ENCODE measurements around the gene GABRB3.

DNA sequence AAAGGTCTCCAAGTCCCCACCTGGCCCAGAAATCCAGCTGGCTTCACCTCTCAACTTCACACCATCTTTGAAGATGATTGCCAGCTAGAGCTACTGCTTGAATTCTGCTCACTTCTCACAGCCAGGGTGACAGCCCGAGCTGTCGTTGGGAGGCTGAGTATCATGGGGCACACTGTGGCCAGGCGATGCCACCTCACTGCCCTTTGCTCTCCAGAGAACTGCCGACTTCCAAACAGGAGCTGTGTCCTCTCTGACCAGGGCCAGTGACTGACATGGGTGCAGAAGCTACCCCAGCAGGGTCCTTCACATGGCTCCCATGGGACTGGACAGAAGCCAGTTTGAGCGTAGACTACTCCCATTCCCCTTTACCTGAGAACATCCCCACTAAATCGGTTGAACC lies 254.0 kb downstream of the GABRB3 start:
- TF ChIP-seq, protein P1, sequence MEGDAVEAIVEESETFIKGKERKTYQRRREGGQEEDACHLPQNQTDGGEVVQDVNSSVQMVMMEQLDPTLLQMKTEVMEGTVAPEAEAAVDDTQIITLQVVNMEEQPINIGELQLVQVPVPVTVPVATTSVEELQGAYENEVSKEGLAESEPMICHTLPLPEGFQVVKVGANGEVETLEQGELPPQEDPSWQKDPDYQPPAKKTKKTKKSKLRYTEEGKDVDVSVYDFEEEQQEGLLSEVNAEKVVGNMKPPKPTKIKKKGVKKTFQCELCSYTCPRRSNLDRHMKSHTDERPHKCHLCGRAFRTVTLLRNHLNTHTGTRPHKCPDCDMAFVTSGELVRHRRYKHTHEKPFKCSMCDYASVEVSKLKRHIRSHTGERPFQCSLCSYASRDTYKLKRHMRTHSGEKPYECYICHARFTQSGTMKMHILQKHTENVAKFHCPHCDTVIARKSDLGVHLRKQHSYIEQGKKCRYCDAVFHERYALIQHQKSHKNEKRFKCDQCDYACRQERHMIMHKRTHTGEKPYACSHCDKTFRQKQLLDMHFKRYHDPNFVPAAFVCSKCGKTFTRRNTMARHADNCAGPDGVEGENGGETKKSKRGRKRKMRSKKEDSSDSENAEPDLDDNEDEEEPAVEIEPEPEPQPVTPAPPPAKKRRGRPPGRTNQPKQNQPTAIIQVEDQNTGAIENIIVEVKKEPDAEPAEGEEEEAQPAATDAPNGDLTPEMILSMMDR (IDR thresholded peaks at IDR 0.05) = no peak
- no peak for TF ChIP-seq EZH2 (IDR thresholded peaks at IDR 0.05)

All from neural progenitor cell (in vitro differentiated cells).